D721Med (cell line): ENCODE measurements around the gene SLC10A7.
A peak's percentile ranks its signal among the peaks of the same experiment; 100 is the strongest.

Source experiments
- DNase-seq: peaks from one replicate; pipeline ENCODE4 v3.0.0; 2011; ENCODE audit warnings: low spot score; ENCODE audit not compliant: insufficient read length
- FAIRE-seq: peaks from 2 replicates; lab custom pipeline; 2011; peaks lifted over from hg19 to GRCh38; lab: Jason Lieb, UNC
- TF ChIP-seq, protein P1 (sequence below): IDR thresholded peaks from 2 replicates; pipeline ENCODE4 v1.5.1; 2012; ENCODE audit warnings: mild to moderate bottlenecking, control low read depth; ENCODE audit not compliant: insufficient read depth; ENCODE audit errors: missing control alignments

SLC10A7 gene

DNA sequence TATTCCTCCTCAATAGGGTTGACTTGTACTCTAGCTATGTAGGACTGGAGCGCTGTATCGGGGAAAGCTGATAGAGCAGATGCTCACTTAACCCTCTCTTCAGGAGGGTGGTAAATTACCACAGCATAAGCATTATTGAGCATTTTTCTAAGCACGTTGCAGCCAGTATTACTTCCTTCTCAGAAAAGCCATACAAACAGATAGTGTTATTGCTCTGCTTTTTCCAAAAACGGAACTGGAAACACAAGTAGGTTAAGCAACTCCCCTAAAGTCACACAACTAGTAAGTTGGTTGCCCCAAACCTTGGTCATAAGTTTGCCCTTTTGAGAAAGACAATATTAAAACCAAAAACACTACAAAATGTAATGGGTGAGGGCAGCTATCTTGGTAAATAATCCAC is 233.5 kb downstream of the SLC10A7 start:
- no peak for FAIRE-seq
- TF ChIP-seq, protein P1, sequence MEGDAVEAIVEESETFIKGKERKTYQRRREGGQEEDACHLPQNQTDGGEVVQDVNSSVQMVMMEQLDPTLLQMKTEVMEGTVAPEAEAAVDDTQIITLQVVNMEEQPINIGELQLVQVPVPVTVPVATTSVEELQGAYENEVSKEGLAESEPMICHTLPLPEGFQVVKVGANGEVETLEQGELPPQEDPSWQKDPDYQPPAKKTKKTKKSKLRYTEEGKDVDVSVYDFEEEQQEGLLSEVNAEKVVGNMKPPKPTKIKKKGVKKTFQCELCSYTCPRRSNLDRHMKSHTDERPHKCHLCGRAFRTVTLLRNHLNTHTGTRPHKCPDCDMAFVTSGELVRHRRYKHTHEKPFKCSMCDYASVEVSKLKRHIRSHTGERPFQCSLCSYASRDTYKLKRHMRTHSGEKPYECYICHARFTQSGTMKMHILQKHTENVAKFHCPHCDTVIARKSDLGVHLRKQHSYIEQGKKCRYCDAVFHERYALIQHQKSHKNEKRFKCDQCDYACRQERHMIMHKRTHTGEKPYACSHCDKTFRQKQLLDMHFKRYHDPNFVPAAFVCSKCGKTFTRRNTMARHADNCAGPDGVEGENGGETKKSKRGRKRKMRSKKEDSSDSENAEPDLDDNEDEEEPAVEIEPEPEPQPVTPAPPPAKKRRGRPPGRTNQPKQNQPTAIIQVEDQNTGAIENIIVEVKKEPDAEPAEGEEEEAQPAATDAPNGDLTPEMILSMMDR = no peak
- no peak for DNase-seq

DNA sequence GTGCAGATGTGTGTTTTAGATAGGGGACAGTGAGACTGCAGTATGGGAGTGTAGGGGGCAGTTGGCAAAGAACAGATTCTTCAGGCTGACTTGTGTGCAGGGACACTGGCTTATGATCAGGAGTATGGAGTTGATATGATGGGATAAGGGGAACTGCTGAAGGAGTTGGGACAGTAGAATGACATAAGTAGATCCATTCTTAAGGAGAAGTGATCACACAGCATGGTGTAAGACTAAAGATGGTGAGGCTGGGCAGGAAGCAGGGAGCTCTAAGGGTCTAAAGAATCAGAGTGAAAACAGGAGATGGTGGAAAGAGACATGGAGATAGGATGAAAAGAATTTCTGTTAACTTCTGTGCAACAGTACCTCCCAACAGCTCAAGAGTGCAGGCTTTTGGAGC is 236.7 kb downstream of the SLC10A7 start:
- DNase-seq (no peak), FAIRE-seq (no peak)
- TF ChIP-seq, protein P1 = no peak

DNA sequence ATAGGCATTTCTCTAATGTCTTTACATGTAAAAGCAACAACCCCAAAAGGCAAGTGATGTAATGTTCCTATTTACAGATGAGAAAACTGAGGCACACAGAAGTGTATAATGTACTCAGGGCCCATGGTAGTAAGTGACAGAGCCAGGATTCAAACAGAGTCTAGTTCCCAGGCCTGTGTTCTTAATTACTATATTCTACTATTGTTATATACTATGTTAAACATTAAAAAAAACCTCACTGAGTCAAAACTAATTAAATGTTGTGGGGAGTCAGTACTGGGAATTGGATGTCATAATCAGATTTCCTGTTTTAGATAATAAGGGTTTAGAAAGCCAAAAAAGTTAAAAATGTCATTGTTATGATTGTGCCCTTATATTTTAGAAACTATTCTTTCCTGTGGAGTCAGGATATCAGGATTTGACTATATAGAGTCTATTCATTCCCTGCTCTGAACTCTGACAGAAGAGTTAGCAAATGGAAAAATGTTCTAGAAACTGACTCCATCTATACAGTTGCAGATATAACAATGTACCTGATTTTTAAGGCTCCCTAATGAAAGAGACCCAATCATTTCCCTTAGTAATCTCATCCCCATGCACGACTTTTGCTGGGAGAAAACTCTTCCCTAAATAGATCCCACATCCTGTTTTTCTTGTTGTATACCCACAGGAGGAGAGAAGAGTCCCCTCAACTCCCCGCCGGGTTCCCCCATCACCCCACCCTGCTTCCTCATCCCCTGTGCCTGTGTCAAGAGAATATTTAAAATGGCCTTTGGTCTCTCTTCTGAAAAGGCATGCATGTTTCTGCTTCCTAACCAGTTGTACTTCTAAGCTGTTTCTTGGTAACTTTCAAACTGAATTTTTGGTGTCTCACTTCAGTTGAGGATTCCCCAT is 237.7 kb downstream of the SLC10A7 start:
- TF ChIP-seq, protein P1 = no peak
- no peak for DNase-seq
- FAIRE-seq = no peak

DNA sequence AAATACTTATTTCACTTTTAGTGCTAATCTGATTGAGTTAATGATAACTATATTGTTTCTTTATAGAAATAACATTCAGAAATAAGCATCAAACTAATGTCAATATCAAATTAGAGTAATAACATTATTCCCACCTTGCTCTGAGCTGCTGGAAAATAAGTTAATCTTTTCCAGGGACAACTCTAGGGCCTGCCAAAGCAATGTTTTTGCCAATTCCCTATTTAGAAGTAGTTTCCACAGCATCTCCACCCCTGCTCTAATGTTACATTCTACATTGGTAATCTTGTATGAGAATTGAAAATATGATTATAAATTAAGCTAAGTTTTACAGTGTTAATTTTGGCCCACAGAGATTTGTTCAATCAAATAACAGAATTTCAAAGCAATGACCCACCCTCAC is 239.1 kb downstream of the SLC10A7 start:
- DNase-seq (no peak), FAIRE-seq (no peak)
- TF ChIP-seq, protein P1 = no peak

DNA sequence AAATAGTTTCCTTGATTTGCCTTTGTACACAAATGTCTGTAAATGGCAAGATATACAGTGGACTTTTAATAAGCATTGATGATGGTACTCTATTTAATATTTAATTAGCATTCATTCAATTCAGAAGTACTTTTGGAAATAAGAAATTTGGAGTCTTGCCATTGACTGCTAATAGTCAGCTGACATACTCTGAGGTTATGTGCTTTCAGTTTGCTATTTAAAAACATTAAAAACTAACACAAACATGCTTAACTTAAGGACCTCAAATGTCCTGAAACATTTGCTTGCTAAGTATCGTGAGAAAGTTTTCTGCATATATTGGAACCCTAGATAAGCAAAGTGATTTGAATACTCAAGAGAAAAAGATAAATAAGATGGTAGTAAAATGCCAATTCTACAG is 242.8 kb downstream of the SLC10A7 start:
- TF ChIP-seq, protein P1 = no peak
- DNase-seq = no peak
- FAIRE-seq = peak; percentile 6

DNA sequence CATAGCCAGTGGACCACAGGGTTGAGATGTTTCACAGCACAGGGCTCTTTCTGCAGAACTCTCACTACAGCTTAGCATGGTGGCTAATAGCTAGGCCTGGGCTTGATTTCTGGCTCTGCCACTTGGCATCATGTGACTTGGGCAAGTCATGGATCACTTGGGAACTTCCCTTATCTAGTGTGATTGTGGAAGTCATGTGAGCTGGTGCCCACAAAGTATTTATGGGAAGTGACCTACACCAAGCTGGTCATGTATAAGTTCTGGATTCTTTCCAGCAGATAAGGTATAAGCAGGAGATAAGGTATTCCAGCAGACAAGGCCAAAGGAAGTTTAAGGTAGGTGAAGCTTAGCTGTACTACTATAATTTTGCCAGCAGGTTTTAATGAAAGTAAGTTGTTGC is 246.4 kb downstream of the SLC10A7 start:
- TF ChIP-seq, protein P1 = no peak
- FAIRE-seq = no peak
- DNase-seq = no peak

DNA sequence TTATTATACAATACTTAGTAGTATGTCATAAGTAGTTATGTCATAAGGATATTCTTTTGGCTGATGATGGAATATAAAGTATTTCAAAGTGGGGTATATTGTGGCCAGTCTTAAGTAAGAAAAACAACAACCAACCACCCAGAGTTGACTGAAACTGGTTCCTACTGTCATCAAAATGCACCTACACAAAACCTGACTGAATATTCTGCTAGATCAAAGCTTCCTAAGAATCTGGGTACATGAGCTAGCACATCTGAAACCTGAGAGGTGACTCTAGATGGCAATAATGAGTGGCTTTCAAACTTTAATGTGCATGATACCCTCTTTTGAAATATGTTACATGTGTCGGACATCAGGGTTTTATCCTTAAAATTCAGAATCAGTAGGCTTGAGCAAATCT is 247.0 kb downstream of the SLC10A7 start:
- TF ChIP-seq, protein P1 = no peak
- FAIRE-seq (no peak), DNase-seq (no peak)
